22Rv1 (cell line): ENCODE data around the gene THNSL1.
A peak's percentile ranks its signal among the peaks of the same experiment; 100 is the strongest.

Experiments used
- H3K27ac ChIP-seq: fragments of 450-650 bp; 2 replicates; pipeline ENCODE4 v1.5.1; 2017
- CTCF ChIP-seq: fragments of 450-650 bp; IDR thresholded peaks from 2 replicates; pipeline ENCODE4 v1.5.1; 2017; ENCODE audit warnings: mild to moderate bottlenecking
- ZFX ChIP-seq: fragments of 450-650 bp; IDR thresholded peaks from 2 replicates; pipeline ENCODE4 v1.6.1; 2017; ENCODE audit warnings: antibody characterized with exemption, borderline replicate concordance

Gene THNSL1

GRCh38 chr10:25014579-25014978, 1.8 kb upstream of the THNSL1 start:
- TF ChIP-seq CTCF (no peak), ZFX (no peak)
- H3K27ac ChIP-seq, result no peak overlapping the region

- H3K27ac ChIP-seq, result peak within 1 kb of the TSS; percentile 97
- TF ChIP-seq CTCF (no peak), ZFX (no peak)
Measured at GRCh38 chr10:25015828-25016375, 510 bp upstream of the THNSL1 start, which contains the start of gene ENKUR. Gene ENKUR, minus strand, starts transcription at chr10:25016158. Its CDS starts 222 bp downstream, at chr10:25015936.

- H3K27ac ChIP-seq, result peak overlapping the region; percentile 97
- no peak for TF ChIP-seq CTCF
- TF ChIP-seq ZFX, result no peak
Measured at GRCh38 chr10:25017154-25017590, 760 bp downstream of the THNSL1 start.

GRCh38 chr10:25017661-25018060, 1.2 kb downstream of the THNSL1 start:
- no peak for TF ChIP-seq ZFX
- TF ChIP-seq CTCF, result no peak
- peak overlapping the region; percentile 97 for H3K27ac ChIP-seq

GRCh38 chr10:25018703-25019102, 2.3 kb downstream of the THNSL1 start:
- TF ChIP-seq CTCF (no peak), ZFX (no peak)
- no peak overlapping the region for H3K27ac ChIP-seq

- TF ChIP-seq ZFX, result no peak
- no peak for TF ChIP-seq CTCF
- no peak overlapping the region for H3K27ac ChIP-seq
Measured at GRCh38 chr10:25023278-25023677, 6.9 kb downstream of the THNSL1 start.

GRCh38 chr10:25024528-25024927, 8.1 kb downstream of the THNSL1 start:
- no peak overlapping the region for H3K27ac ChIP-seq
- TF ChIP-seq ZFX (no peak), CTCF (no peak)
